ENCODE results near the gene MKNK1.

MKNK1 gene

DNA sequence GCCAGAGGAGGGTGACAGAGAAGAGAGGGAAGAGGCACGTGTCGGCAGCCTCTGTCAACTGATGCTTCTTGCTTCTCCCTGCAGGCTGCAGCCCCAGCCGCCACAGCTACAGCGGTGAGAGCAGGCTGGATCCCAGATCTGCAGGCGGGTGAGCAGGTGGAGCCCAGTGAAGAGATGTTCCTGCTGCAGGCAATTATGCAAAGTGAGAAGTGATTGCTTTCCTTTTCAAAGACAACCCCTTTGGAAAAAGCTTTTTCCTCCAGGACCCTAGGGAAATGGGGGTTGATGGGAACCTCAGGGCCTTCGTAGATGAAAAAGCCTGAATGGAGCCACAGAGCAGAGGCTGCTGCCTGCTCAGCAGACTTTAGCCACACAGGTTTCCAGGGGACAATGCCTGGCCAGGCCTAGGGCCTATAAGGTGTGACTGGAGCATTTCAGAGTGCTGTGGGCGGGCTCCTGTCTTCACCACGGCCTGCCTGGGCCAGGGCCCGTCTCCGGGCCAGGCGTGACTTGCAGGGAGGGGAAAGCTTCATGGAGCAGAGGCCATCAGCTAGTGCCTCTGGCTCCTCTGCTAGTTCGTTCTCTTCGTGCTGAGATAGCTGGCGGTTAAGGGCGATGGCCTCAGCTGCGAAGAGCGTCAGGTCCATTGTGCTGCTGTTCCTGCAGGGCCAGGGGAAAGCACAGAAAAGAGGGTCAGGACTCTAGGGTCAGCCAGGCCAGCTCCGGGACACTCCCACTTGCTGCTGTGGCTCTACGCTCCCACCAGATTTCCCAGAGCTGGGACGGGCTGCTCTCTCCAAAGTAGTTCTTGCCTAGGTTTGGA lies 45.7 kb downstream of the MKNK1 start:
- no peak for DNase-seq (ENCODE audit: low read depth in 3 of 3)

DNA sequence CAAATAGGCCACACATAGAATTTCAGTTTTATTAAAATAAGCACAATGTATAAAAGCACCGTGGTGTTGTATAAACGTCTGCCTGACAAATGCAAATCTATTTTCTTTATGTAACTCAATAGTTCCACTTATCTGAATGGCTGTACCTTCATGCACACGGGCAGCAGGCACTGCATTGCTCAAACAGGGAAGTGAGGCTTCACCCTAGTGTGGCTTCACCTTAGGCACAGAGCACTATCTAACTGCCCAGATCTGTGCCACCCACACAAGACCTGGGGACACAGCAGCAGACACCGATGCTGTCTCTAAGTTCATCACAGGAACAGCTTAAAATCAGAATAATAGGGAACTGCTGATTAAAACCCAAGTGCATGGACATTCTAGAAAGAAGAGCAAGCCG lies 46.7 kb downstream of the MKNK1 start:
- no peak for DNase-seq (ENCODE audit: low read depth in 3 of 3)

DNA sequence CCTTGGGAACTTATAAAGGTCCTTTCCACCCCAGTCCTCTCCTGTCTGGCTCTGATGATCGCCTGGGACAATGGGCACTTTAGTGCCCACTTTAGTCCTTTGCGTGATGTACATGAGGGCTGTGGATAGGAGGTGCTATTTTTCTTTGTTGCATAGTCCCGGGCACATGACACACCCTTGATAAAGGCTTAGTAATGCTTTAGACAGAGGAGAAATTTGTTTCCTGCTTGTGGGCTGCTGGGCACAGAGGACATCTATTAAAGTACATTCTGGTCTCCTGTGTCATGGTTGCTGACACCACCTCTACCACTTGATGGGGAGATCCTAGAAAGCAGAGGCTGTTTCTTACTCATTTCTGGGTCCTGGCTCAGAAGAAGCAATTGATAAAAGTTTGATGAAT lies 47.2 kb downstream of the MKNK1 start:
- DNase-seq (ENCODE audit: low read depth in 3 of 3): no peak

DNA sequence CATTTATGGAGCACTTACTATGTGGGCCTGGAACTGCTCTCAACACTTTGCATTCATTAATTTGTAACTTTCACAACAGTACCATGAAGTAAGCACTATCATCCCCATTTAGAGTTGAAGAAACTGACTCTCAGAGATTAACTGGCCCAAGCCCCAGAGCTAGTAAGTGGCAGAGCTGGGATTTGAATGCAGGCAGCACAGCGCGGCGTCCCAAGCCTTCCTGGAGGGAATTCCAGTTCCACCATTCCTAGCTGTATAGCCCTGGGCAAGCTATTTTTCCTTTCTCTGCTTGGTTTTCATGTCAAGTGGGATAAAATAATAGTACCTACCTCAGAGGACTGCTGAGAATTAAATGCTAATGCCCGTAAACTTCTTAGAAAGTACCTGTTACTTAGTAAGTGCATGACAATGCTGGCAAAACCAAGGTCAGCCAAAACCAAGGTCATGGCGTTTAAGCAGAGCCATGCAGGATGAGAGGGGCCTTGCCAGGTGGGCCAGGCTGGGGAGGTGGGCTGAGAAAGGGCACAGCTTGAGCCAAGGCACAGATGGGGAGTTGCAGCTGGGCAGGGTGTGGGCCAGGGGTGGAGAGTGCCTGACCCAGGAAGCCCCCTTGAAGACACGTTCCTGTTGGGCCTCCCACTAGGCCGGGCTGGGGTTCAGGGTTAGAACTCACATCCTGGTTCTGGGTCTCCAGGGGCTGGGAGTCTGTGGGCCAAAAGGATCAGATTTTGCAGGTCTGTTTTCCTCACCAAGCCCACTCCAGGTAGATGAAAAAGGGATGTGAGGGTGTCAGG lies 48.0 kb downstream of the MKNK1 start:
- no peak for DNase-seq (ENCODE audit: low read depth in 3 of 3)

DNA sequence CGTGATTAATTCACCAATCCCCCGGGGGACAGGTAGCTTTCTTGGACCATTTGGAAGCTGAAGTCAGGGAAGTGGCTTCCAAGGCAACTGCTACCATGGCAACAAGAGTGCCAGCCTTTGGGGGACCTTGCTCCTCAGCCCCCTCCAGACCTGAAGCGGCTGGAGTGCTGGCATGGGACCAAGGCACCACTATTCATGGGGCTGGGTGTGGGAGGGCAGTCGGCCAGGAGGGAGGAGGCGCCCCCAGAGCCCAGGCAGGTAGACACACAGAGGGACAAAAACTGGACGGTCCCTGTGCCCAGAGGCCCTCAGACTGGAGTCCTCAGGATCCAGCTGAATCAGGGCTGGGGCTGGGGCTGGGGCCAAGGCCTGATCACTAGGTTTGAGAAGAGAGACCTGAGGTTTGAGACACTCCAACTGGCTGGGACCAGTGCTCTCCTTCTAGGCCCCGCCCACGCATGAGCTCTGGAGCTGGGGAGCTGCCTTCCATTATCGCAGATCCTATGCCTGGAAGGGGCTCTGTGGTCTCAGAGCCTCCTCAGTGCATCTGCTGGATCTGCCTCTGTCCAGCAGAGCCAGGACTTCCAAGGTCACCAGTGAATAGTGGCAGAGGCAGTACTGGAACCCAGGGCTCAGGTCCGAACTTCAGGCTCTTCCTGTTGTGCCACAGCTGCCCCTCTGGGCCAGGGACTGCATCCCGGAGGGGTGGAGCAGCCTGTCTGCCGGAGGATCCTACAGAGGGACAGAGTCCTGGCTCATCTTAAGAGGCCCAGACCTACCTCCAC lies 49.3 kb downstream of the MKNK1 start:
- no peak for DNase-seq (ENCODE audit: low read depth in 3 of 3)

DNA sequence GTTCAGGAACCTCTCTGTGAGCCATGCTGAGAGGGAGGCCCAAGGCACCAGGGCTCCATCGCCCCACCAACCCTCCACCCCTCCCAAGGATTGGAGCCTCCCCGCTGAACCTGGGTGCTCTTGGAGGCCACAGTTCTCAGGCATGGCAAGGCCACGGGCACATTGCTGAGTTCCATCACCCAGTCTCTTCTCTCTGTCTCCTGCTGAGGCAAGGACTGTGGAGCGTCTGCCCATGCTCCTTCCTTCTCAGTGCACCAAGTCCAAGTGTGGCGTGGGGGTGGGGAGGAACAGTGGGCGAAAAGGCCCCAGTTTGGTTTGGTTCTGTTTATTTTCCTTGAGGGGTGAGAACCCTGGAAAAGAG lies 49.9 kb downstream of the MKNK1 start:
- DNase-seq (ENCODE audit: low read depth in 3 of 3): no peak

DNA sequence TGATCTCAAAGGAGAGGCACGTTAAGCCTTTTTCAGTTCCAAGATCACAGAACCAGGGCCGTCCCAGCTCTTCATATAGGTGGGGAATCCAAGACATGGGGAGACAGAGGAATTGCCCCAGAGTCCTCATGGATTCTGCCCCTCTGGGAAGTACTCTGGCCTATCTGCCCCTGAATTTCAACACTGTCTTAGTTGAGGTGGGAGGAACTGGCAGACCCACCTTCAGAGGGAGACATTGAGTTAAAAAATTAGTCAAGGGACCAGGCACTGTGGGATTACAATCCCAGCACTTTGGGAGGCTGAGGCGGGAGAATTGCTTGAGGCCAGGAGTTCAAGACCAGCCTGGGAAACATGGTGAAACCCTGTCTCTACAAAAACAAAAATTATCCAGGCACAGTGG lies 50.6 kb downstream of the MKNK1 start:
- DNase-seq (ENCODE audit: low read depth in 3 of 3): no peak

DNA sequence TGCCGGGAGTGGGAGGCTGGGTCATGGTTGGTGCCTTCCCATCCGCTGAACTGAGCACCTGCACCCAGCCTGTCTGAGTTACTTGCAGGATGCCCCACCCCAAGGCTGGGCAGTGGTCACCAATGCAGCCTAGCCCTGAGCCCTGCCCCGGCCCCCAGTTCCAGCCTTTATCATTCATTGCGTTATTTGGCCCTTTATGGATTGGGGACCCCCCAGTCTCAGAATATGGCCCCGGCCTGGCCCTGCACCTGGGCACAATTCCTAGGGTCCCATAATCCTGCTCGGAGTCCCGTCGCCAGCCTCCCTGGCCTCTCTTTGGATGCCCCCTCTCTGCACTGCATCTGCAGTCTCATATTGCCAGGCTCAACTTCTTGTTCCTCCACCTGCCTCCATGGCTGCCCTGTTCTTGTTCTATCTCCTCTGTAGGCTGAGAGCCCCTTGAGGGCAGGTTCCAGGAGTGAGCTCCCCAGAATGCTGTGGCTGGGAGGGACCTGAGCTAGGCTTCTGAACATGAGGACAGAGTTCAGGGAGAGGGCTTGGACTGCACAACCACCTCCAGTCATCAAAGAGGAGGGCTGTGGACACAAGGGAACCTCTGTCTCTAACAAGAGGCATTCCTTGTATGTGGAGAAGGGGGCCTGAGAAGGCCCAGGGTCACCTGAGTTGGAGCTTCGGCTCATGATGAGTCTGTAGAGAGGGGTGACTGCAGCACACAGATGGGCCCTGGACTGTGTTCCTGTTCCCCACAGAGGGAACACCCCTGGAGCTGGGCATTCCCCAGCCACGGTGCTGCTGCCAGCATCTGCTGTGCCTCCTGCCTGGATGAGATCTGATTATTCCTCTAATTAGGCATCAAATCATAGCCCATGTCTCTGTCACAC lies 51.5 kb downstream of the MKNK1 start:
- DNase-seq (ENCODE audit: low read depth in 3 of 3): no peak

DNA sequence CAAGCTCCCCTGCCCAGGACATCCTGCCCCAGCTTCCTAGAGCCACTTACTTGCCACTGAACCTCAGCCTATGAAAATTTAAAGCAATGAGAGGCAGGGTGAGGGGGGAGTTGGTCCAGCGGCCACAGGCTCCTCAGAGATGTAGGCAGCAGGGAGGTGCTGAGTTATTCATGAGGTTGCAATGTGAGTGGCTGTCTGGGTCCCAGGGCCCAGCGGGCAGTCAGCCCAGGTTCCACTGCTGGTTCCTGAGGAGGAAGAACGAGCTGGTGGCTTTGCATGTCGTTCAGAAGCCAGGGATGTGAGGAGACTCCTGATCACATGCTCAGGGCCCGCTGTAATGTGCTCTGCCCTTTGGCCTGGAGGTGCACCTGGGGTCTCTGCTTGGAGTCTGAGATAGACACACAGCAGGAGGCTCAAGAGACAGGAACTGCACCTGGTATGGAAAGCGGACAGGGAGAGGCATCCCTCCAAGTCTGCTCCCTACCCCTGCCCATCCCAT lies 52.4 kb downstream of the MKNK1 start, which contains the start of gene KNCN:
Gene KNCN (minus strand): TSS at position 51 of the 499 bp plus-strand sequence. CDS start 432 bp downstream, outside the sequence.
- DNase-seq (ENCODE audit: low read depth in 3 of 3): no peak

DNA sequence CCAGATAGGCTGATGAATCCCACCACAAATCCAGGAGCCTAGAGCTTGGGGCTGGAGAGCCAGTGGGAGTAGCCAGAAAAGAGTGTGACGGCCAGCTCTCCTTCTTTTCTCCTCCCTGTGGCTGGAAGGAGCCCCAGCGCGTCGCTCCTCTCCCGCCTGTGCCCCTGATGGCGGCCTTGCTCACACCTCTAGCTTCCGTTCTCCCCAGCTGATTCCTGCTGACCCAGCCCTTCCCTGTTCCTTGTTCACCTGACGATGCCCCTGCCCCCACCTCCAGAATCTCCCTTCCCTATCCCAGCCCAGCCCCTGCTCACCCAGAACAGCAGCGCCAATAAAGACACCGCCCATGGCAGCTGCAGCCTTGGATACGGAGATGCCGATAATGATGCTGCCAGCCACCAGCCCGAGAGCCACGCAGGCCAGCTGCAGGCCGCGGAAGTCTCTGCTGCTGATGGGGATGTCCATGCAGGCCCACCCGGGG lies 53.3 kb downstream of the MKNK1 start:
- DNase-seq (ENCODE audit: low read depth in 3 of 3): no peak

DNA sequence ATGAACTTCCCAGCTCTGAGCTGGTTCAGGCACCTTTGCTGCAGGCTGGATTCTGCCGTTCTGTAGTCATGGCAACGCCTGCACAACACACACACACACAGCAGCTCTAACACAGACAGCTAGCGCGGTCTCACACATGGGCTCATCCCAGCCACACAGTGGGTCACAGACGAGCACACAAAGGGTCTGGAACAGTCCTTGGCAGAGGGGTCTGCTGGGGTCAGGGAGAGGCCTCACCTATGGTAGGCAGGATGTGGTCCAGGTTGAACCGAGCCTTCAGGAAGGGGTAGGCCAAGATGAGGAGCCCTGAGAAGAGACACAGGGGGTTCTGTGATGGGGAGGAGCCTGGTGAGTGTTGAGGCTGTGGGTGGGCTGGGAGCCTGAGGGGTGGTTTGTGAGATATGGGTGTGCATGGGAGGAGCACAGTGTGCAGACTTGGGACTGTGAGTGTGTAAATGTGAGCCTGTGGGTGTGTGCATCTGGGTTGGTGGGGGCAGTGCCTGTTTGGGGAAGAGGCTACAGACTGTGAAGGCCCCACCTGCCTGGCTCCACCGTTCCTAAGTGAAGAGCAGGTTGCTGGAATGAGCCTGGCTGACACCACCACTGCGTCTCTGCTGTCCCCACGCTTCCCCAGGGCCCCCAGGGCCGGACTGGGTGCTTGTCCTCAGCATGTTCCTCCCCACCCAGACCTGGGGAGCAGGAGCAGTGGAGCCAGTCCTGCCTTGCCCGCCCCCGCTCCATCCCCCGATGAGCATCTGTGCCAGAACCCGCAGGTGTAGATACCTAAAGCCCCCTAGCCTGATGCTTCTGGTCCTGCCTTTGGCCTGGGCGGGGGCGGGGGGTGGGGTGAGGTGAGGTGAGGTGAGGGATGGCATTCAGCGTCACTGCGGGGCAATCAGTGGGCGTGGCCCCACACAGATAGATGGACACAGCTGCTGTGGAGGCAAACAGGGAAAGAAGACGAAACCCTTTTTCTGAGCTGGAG lies 54.1 kb downstream of the MKNK1 start:
- no peak for DNase-seq (ENCODE audit: low read depth in 3 of 3)

DNA sequence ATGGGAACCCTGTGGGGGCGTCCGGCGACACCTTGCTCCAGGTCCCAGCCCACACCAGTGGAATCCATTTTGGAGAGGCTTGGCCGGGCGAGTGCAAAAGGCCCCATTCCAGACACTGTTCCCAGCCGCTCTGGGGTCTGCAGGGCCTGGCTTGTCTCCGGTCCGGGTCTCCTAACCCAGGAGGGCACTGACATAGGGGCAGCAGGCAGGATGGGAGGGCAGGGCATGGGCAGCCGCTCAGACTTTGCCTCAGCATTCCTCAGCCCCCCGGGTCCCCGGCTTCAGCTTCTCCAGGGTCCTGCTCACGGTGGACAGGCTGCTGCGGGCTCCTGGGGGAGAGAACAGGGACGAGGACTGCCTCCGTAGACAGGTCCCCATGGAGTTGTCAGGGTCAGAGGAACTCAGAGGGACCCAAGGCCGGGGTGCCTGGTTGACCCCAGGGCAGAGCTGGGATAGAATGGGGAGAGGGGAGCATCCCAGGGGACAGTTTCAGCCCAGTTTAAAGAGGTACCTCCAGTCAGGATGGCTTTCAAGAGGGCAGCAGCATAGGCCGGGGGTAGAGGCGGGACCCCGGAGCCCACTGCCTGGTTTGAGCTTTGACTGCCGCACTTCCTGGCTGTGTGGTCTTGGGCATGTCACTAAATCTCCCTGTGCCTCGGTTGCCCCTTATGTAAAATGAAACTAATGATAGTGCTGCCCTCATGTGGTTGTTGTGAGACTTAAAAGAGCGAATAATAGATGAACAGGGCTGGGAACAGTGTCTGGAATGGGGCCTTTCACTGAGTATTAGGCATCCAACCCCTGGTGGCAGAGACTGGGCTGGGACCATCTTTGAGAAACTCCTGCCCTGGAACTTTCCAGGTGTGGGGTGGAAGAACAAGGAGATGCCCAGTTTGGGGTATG lies 56.3 kb downstream of the MKNK1 start:
- DNase-seq (ENCODE audit: low read depth in 3 of 3): no peak

DNA sequence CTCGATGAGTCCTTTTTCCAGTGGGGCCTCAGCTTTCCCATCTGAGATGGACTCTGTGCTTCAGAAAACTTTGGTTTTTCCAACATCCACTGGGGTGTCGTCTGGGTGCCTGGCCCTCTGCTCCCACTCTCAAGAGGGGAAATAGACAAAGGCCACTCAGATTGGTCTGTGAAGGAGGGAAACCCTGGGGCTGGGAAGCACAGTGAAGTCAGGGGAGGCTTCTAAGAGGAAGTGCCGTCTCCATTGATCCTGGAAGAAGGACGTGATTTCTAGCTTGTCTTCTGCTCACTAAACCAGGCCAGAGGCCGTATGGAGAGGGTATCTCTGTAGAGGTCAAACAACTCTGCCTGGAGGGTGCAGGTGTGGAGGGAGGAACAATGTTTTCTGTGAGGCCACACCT lies 57.9 kb downstream of the MKNK1 start:
- no peak for DNase-seq (ENCODE audit: low read depth in 3 of 3)

DNA sequence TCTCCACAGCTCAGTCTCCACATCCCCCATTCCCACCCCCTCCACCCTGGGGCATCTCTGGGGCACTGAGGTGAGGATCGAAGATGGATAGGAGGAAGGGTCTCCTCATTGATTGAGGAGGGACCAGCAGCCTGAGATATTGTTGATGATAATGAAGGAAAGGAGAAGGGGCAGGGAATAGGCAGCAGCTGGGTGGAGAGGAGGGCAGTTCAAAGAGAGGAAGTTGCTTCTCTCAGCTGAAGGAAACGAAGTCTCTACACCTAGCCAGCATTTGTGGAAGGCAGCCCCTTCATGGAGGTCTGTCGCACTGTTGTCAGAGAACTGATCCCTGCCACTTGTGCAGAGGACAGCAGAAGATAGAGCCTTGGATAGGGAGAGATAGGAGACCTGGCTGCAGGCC lies 58.3 kb downstream of the MKNK1 start:
- DNase-seq (ENCODE audit: low read depth in 3 of 3): no peak

DNA sequence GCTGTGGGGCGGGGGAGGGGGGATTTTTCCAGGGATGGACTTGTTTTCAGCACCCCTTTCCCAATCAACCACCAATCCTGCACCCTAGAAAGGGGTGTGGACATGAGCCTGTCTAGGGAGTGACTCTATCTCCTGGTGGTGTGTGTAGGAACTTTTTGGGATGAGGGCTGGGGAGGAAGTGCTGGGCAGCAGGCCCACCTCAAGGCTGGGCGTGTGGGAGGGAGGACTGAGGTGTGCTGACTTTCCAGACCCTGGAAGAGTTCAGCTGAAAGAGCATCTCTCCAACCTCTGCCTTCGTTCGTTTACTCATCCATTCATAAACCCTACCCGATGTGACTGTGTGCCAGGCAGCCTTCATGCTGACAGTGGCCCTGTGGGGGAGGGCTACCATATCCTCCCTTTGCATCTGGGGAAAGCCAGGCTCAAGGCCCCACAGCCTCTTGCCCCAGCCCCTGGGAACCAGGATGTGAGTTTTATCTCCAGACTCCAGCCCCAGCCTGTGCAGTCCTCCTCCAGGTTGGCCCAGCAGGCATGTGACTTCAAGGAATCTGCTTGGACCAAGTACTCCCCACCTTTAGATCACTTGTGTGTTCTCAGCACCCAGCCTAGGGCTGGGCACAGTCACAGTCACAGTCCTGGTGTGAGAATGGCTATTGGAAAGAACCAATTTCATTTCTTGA lies 59.4 kb downstream of the MKNK1 start:
- DNase-seq (ENCODE audit: low read depth in 3 of 3): no peak

DNA sequence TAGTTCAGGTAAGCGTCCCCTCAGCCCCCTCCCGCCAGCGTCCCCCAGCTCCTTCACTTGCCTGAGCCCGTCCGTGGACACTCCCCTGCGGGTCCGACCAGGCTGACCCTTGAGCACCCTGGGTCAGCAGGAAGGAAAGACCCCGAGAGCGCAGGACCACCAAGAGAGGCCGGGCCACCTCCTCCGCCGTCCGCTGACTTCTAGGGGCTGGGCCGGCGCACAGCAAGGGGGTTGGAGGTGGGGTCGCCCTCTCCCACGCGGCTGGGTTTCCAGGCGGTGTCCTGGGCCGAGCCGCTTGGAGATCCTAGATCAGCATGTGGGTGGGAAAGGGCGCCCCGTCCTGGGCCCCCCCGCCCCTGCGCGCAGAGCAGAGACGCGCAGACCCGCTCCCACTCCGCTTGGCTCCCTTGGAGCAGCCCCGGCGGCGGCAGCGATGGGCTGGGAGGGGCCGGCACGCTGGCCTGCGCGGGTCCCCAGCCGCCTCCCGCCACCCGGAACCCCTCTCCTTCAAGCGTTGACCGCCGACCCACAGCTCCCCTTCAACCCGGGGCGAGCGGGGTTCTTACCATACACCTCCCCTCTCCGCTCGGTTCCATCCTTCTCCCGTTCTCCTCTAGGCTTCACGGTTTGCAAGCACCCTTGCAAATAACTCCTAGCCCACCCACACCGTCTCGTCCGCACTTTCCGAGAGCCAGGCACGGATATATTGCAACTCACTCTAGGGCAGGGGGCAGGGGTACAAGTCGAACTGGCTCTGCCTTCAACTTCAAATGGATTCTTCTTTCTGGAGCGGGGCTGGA lies 60.1 kb downstream of the MKNK1 start:
- DNase-seq (ENCODE audit: low read depth in 3 of 3): no peak

DNA sequence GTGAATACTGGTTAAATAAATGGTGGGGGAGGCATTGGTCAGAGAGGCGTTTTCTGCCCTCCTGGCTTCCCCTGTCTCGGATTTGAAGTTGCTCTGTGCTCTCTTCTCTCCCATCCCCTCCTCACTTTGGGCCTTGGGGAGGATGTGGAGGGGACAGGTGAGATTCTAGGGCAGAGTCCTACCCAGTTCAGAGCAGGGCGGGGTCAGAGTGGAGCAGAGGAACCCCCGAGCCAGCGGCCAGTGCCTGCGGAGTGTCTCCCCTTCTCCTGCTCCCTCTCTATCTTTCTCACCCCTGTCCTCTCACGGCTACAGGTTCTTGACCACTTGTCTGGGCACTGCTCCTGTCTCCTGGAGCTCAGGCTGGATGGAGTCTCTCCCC lies 60.7 kb downstream of the MKNK1 start:
- DNase-seq (ENCODE audit: low read depth in 3 of 3): no peak

All from stimulated activated CD4-positive, alpha-beta T cell treated with anti-CD3 and anti-CD28 coated beads, TNF-alpha, amount 100 ng/mL, for 48 hours (primary cell).